Prostate gland (tissue), 2 donors: ENCODE results near the gene DPY19L1.

Experiments
- POLR2A ChIP-seq: fragments of 450-650 bp; IDR thresholded peaks from one replicate; pipeline ENCODE4 v1.6.1; 2016; ENCODE audit warnings: antibody characterized with exemption, mild to moderate bottlenecking
- TF ChIP-seq, protein P1 (sequence below), 4 experiments: fragments of 200-600 bp in 2 of 4; fragments of 450-650 bp in 2 of 4; sonication (generic) in 2 of 4; IDR thresholded peaks; 1 replicate in 3 of 4; 2 replicates in 1 of 4; pipeline ENCODE4 v1.5.1; 2016 to 2019; ENCODE audit warnings: antibody characterized with exemption in 4 of 4, mild to moderate bottlenecking in 2 of 4, moderate library complexity in 2 of 4

DNA sequence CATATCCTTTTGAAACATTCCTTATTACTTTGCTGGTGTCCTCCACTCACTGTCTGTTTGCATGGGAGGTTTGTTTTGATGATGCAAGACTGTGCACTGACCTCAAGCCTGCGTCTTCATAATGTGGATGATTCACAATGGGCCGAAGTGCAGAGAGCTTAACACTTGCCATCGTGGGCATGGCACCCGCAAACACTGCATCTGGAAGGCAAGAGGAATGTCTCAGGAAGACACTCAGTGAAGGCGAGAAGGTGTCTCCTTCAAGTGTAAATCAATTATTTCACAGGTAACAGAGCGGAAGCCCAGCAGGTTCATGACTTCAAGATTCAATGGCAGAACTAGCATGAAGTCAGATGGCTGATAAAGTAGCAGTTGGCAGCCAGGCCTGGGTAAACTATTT, 98.1 kb downstream of the DPY19L1 start:
- TF ChIP-seq, protein P1, sequence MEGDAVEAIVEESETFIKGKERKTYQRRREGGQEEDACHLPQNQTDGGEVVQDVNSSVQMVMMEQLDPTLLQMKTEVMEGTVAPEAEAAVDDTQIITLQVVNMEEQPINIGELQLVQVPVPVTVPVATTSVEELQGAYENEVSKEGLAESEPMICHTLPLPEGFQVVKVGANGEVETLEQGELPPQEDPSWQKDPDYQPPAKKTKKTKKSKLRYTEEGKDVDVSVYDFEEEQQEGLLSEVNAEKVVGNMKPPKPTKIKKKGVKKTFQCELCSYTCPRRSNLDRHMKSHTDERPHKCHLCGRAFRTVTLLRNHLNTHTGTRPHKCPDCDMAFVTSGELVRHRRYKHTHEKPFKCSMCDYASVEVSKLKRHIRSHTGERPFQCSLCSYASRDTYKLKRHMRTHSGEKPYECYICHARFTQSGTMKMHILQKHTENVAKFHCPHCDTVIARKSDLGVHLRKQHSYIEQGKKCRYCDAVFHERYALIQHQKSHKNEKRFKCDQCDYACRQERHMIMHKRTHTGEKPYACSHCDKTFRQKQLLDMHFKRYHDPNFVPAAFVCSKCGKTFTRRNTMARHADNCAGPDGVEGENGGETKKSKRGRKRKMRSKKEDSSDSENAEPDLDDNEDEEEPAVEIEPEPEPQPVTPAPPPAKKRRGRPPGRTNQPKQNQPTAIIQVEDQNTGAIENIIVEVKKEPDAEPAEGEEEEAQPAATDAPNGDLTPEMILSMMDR (IDR thresholded peaks at IDR 0.05): no peak
- TF ChIP-seq POLR2A: no peak
